ENCODE measurements around the gene SFMBT2.

DNA sequence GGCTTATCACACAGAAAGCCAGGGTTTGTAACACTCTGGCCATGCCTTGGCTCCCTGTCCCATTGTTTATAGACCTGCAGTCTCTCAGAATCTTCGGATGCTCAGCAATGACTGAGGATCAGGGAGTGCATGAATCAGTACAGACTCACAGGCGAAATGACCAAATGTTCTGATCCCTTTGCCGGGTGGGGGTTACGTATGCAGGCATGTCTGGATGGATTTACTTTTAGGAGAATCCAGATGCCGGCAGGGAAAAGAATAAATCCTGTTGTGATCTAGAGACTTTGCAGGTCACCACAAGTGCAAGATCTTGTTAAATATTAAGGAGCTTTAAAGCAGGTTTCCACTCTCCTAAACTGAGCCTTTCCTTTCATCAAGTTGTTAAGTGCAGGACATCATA is 149.5 kb downstream of the SFMBT2 start:
- TF ChIP-seq YBX1 (IDR thresholded peaks at IDR 0.05) (no peak), CHD2 (IDR thresholded peaks at IDR 0.05; ENCODE audit: borderline replicate concordance, low read depth, low read length) (no peak), BCL11A (IDR thresholded peaks at IDR 0.05; ENCODE audit: low read depth, low read length) (no peak)
- TF ChIP-seq, protein P1, sequence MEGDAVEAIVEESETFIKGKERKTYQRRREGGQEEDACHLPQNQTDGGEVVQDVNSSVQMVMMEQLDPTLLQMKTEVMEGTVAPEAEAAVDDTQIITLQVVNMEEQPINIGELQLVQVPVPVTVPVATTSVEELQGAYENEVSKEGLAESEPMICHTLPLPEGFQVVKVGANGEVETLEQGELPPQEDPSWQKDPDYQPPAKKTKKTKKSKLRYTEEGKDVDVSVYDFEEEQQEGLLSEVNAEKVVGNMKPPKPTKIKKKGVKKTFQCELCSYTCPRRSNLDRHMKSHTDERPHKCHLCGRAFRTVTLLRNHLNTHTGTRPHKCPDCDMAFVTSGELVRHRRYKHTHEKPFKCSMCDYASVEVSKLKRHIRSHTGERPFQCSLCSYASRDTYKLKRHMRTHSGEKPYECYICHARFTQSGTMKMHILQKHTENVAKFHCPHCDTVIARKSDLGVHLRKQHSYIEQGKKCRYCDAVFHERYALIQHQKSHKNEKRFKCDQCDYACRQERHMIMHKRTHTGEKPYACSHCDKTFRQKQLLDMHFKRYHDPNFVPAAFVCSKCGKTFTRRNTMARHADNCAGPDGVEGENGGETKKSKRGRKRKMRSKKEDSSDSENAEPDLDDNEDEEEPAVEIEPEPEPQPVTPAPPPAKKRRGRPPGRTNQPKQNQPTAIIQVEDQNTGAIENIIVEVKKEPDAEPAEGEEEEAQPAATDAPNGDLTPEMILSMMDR (IDR thresholded peaks at IDR 0.05 in 2 of 3, conservative IDR thresholded peaks at IDR 0.05 in 1 of 3; ENCODE audit: control insufficient read depth in 2 of 3, extremely low read depth in 1 of 3, insufficient read depth in 1 of 3, low read depth in 3 of 3, low read length in 3 of 3), result no peak
